AG04449 (cell line): Measurements from ENCODE around the gene GDI1.

Experiments
- CTCF ChIA-PET: fragments of 350-600 bp; formaldehyde crosslinking; extraction: SDS; loops from one replicate; lab custom pipeline; 2021; ENCODE audit warnings: antibody characterized with exemption; lab: Yijun Ruan, JAX
- POLR2A ChIA-PET: fragments of 400-600, 350-600 bp; formaldehyde crosslinking; extraction: SDS; loops from one replicate; lab custom pipeline; 2020; ENCODE audit warnings: antibody characterized with exemption, inconsistent platforms; lab: Yijun Ruan, JAX
- DNase-seq: peaks from one replicate; pipeline ENCODE4 v3.0.0-alpha.2; 2010; ENCODE audit warnings: low read depth, low spot score
- H3K4me3 ChIP-seq: 2 replicates; pipeline ENCODE4 v1.5.1; 2011; ENCODE audit warnings: low read depth, mild to moderate bottlenecking, control low read depth, low read length
- TF ChIP-seq, protein P1 (sequence below): IDR thresholded peaks from one replicate; pipeline ENCODE4 v1.5.1; 2011; ENCODE audit warnings: mild to moderate bottlenecking, moderate library complexity, low read length, control low read depth, inconsistent platforms; ENCODE audit not compliant: insufficient read depth; ENCODE audit errors: missing control alignments

Gene GDI1

DNA sequence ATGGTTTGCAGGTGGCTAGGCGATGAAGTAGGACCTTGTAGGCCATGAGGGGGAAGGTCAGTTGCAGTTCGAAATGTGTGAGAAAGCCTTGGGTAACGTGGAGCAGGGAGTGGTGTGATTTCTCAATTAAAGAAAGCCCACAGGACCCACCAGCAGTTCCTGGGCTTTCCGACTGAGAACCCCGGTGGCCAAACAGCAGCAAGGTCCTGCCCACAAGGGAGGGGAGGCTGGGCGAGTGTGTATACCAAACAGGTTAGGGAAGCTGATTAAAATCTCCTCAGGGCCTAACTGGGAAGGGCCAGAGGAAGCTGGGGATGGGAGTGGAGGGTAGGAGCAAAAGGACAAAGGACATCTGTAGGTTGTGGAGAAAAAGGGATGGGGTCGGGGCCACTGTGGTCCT lies 6.0 kb upstream of the GDI1 start:
- H3K4me3 ChIP-seq, result no peak overlapping the region
- DNase-seq, result no peak
- ChIA-PET POLR2A (interaction anchor here (0.5 to 1.2 kb wide), 2 partner anchors 17 to 60 kb away, joined by 3 to 4 read pairs; partner anchors contain the start of gene SLC10A3), CTCF (interaction anchor here (1.2 kb wide), 1 partner anchor 21 kb away, joined by 3 read pairs; no protein-coding TSS in a partner anchor)
- TF ChIP-seq, protein P1, sequence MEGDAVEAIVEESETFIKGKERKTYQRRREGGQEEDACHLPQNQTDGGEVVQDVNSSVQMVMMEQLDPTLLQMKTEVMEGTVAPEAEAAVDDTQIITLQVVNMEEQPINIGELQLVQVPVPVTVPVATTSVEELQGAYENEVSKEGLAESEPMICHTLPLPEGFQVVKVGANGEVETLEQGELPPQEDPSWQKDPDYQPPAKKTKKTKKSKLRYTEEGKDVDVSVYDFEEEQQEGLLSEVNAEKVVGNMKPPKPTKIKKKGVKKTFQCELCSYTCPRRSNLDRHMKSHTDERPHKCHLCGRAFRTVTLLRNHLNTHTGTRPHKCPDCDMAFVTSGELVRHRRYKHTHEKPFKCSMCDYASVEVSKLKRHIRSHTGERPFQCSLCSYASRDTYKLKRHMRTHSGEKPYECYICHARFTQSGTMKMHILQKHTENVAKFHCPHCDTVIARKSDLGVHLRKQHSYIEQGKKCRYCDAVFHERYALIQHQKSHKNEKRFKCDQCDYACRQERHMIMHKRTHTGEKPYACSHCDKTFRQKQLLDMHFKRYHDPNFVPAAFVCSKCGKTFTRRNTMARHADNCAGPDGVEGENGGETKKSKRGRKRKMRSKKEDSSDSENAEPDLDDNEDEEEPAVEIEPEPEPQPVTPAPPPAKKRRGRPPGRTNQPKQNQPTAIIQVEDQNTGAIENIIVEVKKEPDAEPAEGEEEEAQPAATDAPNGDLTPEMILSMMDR, result no peak

DNA sequence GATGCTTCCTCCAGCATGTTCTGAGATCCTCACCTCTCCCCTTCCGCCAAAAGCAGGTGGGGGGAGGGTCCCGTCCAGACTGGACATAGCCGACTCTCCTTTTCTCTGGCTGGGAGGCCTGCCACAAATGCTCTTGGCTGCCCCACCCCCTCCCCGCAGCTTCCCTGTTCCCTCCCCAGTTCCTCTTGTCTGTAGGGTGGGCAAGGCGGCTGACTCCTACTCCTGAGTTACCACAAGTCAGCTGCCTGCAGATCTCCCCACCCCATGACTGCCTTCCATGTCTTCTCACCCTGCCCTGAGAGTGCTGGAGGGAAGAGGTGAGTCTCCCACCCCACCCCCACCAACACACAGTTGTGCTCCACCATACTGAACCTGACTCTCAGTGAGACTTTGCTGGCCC lies 5.6 kb upstream of the GDI1 start:
- ChIA-PET CTCF (interaction anchor here (1.2 kb wide), 1 partner anchor 21 kb away, joined by 3 read pairs; no protein-coding TSS in a partner anchor), POLR2A (interaction anchor here (0.5 to 1.2 kb wide), 2 partner anchors 16 to 59 kb away, joined by 3 to 4 read pairs; partner anchors contain the start of gene SLC10A3)
- no peak for DNase-seq
- no peak overlapping the region for H3K4me3 ChIP-seq
- TF ChIP-seq, protein P1, result no peak

DNA sequence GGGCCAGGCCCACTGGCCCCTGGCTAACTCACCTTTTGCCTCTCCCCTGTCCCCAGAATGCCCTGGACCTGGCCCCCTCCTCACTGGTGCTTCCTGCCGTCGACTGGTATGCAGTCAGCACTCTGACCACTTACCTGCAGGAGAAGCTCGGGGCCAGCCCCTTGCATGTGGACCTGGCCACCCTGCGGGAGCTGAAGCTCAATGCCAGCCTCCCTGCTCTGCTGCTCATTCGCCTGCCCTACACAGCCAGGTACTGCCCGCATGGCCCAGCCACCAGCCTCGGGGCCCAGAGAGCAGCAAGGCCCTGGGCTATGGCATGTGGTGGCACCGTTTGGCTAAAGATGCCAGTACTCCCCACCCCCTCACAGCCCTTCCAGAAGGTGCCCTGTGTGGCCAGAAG lies 4.7 kb upstream of the GDI1 start:
- no peak overlapping the region for H3K4me3 ChIP-seq
- CTCF ChIA-PET, result no interaction called here
- TF ChIP-seq, protein P1, result no peak
- no peak for DNase-seq
- POLR2A ChIA-PET, result no interaction called here

DNA sequence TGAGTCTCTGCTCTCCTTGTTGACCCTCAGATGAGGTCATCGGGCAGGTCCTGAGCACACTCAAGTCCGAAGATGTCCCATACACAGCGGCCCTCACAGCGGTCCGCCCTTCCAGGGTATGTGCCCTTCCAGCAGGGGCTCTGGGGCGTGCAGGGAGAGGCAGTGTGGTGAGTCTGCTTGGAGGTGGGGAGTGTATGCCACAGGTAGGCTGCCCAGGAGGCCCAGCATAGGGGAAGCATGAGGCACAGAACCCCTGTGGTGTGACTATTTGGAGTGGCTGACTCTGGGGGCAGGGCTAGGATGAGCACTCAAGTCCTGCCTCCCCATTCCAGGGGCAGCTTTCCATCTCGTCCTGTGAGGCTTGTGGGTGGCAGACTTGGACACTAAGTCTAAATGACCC lies 3.3 kb upstream of the GDI1 start:
- TF ChIP-seq, protein P1, result no peak
- CTCF ChIA-PET, result no interaction called here
- no peak overlapping the region for H3K4me3 ChIP-seq
- no peak for DNase-seq
- POLR2A ChIA-PET, result no interaction called here

DNA sequence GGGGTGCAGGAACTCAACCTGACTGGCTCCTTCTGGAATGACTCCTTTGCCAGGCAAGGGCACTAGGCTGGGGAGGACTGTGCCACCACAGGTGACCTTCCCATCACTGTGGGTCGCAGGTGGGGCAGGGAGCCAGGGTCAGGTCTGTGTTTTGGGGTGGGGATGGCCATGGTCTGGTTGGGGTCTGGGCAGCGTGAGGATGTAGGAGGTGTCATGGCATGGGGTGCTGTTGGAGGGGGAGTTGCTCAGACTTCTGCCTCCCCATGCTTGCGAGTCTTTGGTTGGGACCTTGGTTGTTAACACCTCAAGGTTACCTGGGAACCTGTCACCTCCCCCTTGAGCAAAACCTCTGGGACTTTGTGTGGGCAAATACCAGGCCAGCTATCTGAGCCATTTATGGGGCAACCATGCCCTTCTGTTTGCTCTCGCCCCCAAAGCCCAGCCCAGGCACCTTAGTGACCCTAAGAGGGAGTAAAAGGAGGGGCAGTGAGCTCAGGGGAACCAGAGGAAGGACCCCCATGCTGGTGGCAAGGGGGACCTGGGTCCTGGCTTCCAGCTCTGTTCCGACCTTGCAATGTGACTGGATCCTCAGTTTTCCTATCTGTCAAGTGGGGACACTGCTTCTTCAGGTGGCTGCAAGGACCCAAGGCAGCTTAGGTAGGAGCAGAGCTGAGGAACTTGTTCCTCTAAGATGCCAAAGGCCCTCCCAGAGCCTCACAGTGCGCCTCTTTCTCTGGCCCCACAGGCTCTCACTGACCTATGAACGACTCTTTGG lies 2.4 kb upstream of the GDI1 start:
- ChIA-PET CTCF (no interaction called here), POLR2A (no interaction called here)
- TF ChIP-seq, protein P1, result no peak
- H3K4me3 ChIP-seq, result no peak overlapping the region
- DNase-seq, result no peak

DNA sequence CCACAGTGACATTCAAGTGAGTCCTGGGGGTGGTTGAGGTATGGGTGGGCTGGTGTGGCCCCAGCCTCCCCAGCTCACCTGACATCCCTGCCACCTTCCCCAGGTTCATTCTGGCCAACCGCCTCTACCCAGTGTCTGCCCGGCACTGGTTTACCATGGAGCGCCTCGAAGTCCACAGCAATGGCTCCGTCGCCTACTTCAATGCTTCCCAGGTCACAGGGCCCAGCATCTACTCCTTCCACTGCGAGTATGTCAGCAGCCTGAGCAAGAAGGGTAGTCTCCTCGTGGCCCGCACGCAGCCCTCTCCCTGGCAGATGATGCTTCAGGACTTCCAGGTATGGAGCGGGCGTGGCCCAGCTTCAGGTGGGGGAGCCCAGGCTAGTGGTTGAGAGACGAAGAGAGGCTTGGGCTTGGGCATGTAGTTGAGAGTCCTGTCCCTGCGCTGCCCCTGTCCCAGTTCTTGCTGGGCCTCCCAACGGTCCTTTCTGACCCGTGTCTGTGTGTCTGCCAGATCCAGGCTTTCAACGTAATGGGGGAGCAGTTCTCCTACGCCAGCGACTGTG lies 1.7 kb upstream of the GDI1 start:
- no peak for DNase-seq
- ChIA-PET CTCF (no interaction called here), POLR2A (no interaction called here)
- H3K4me3 ChIP-seq, result no peak overlapping the region
- TF ChIP-seq, protein P1, result no peak
